Kidney (tissue), 14 donors: ENCODE data around the gene TMEM54. TPM values are rescaled to one million over a fixed set of nuclear protein-coding genes. Genes with fewer than 3 reads are reported as not detected.

Experiments
- DNase-seq, 5 donors: peaks; one replicate each; pipeline ENCODE4 v3.0.0-alpha.2; 2013 to 2020
- FAIRE-seq: peaks from 2 replicates; lab custom pipeline; 2012; peaks lifted over from hg19 to GRCh38; lab: Jason Lieb, UNC
- H3K27ac ChIP-seq, 2 donors: one replicate each; pipeline ENCODE4 v1.7.0; 2013; ENCODE audit warnings: low read depth in 2 of 2, low read length in 2 of 2, inconsistent platforms in 1 of 2
- H3K27me3 ChIP-seq: one replicate; pipeline ENCODE4 v1.7.1; 2013; ENCODE audit warnings: low read length, inconsistent platforms; ENCODE audit not compliant: control insufficient read depth, insufficient read depth
- H3K36me3 ChIP-seq, 3 donors: one replicate each; pipeline versions ENCODE4 v1.7.0 to v1.7.1; 2013; ENCODE audit warnings: low read length in 3 of 3, control low read depth in 1 of 3, inconsistent platforms in 1 of 3; ENCODE audit not compliant: insufficient read depth in 3 of 3, control insufficient read depth in 2 of 3
- H3K4me1 ChIP-seq, 3 donors: one replicate each; pipeline versions ENCODE4 v1.7.0 to v1.7.1; 2013; ENCODE audit warnings: low read length in 3 of 3, inconsistent platforms in 1 of 3, low read depth in 1 of 3; ENCODE audit not compliant: control insufficient read depth in 2 of 3, insufficient read depth in 2 of 3
- H3K4me3 ChIP-seq, 3 donors: one replicate each; pipeline versions ENCODE4 v1.7.0 to v1.8.1; 2013; ENCODE audit warnings: low read length in 3 of 3, control low read depth in 1 of 3, inconsistent platforms in 1 of 3
- H3K9ac ChIP-seq, 3 donors: one replicate each; pipeline versions ENCODE4 v1.7.0 to v1.7.1; 2013; ENCODE audit warnings: low read length in 3 of 3, control low read depth in 1 of 3, inconsistent platforms in 1 of 3
- H3K9me3 ChIP-seq, 3 donors: one replicate each; pipeline versions ENCODE4 v1.7.0 to v1.7.1; 2013; ENCODE audit warnings: low read length in 3 of 3, control low read depth in 1 of 3, inconsistent platforms in 1 of 3; ENCODE audit not compliant: control insufficient read depth in 2 of 3, insufficient read depth in 1 of 3
- CTCF ChIP-seq: IDR thresholded peaks from 3 replicates; pipeline ENCODE4 v1.5.1; 2012; ENCODE audit warnings: mild to moderate bottlenecking, moderate library complexity, borderline replicate concordance; ENCODE audit not compliant: insufficient read depth; ENCODE audit errors: extremely low read depth
- intact Hi-C: fragments of 100-400 bp; cut with DNase I; formaldehyde crosslinking; loops from one replicate; pipeline ENCODE4 v1.11.1; 2022
- polyA plus RNA-seq: library from polyadenylated mRNA; stranded (reverse); fragments of 350-450 nt; fragmentation: Illumina TruSeq; extraction: RNeasy Lipid Tissue Mini Kit (QIAGEN cat#74804); gene quantifications from one replicate; pipeline ENCODE4 v1.2.3, GENCODE V29; 2014; ENCODE audit warnings: low read depth, low replicate concordance; ENCODE audit not compliant: insufficient read depth
- total RNA-seq: library from RNA; stranded (reverse); fragmentation: NEBNext Ultra II Directional; extraction: Animal tissue kit (Norgen Biotek cat#: 25700); gene quantifications from one replicate; pipeline ENCODE4 v1.2.1, GENCODE V29; 2021
- donor health status: control.
- donor health status: control.
- donor health status: control.
- donor health status: control.
- donor health status: control.
- donor health status: DM: yes; HTN: yes; CAD: no.
- donor health status: Normal renal cell carcinoma (clear cell type).

Gene TMEM54
- total and polyA plus RNA-seq, 2 donors from 2014 or later, result 45.9 to 55.2 TPM

DNA sequence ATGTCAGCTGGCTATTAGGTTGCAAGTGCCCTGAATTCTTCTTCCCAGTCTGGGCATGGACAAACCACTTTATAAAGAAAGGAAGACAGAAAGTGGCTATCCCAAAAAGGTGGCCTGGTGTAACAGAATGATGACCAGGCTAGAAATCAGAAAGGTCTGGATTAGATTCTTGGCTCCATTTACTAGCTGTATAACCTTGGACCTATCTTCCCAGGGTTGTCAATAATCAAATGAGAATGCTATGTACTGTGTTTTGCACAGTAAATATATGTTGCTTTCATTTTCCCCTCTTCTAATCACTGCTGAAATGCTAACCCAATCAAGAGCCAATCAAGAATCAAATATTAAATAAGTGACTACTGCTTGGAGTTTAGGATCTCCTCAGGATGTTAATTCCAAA is 43.0 kb upstream of the TMEM54 start:
- Histone ChIP-seq H3K4me3 (no peak overlapping the region), H3K4me1 (peaks cover 0 to 13% (median 5%) of the 10 kb centered on the region in 3 donors), H3K27me3 (no peaks in the 10 kb centered on the region), H3K27ac (peak overlapping the region in 1 of 2 donors; percentile 16), H3K9ac (no peak overlapping the region), H3K9me3 (no peaks in the 10 kb centered on the region), H3K36me3 (peaks cover 8 to 59% (median 32%) of the 10 kb centered on the region in 3 donors)
- FAIRE-seq, result no peak
- intact Hi-C loops, result no loop called here
- TF ChIP-seq CTCF, result no peak
- no peak for DNase-seq

DNA sequence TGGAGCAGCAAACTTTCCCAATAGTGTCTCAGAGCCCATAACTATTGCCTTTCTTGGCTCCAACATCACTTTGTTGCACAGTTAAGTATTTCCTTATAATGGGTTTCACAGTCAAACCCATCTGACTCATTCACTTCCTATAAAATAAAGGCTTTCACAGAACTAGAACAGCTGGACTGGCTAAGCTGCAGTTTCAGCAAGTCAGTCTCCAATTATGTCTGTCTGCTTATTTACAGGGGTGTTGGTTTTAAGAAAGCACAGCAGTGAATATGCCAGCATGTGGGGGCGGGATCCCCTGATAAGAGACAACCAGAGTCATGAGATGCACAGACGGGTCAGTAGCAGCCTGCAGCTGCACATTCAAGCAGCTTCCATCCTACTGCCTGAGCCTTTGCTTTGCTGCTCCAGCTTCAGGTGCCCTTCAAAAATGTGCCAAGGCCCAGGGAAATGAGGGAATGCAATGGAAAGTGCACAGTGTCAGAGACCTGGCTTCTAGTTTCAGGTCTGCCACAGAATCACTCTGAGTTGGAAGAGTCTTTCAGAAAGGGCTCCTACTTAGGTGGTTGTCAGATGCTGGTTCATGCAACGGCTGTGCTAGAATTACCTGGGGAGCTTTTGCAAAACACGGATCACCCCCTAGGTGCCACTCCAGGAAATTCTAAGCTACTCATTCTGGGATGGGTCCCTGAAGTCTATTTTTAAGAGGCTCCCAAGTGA is 38.6 kb upstream of the TMEM54 start:
- Histone ChIP-seq H3K27ac (no peak overlapping the region), H3K9ac (no peak overlapping the region), H3K27me3 (no peaks in the 10 kb centered on the region), H3K4me3 (no peak overlapping the region), H3K9me3 (no peaks in the 10 kb centered on the region), H3K4me1 (peaks cover 0 to 10% (median 5%) of the 10 kb centered on the region in 3 donors), H3K36me3 (peaks cover 10 to 55% (median 24%) of the 10 kb centered on the region in 3 donors)
- no peak for DNase-seq
- no peak for TF ChIP-seq CTCF
- intact Hi-C loops, result no loop called here
- no peak for FAIRE-seq

- Histone ChIP-seq H3K4me1 (peaks cover 0 to 19% (median 7%) of the 10 kb centered on the region in 3 donors), H3K27me3 (no peaks in the 10 kb centered on the region), H3K9me3 (no peaks in the 10 kb centered on the region), H3K4me3 (no peak overlapping the region), H3K27ac (peak overlapping the region in 1 of 2 donors; percentile 59), H3K36me3 (peaks cover 7 to 34% (median 18%) of the 10 kb centered on the region in 3 donors), H3K9ac (no peak overlapping the region)
- no peak for TF ChIP-seq CTCF
- intact Hi-C loops, result no loop called here
- FAIRE-seq (no peak), DNase-seq (no peak)
These were observed 35.9 kb upstream of the TMEM54 start for GRCh38 chr1:32937061-32937460.

DNA sequence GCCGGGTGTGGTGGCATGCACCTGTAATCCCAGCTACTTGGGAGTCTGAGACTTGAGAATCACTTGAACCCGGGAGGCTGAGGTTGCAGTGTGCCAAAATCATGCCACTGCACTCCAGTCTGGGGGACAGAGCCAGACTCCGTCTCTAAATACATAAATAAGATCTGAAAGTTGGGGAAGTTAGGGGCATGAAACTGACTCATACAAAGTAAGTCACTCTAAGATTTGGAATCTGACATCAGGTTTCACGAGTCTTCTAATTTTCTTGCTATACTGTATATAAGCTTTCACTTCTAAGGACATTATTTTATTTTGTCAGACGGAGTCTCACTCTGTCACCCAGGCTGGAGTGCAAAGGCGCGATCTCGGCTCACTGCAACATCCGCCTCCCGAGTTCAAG is 33.3 kb upstream of the TMEM54 start:
- intact Hi-C loops, result no loop called here
- Histone ChIP-seq H3K36me3 (peaks cover 5 to 19% (median 9%) of the 10 kb centered on the region in 3 donors), H3K27ac (peak overlapping the region; percentile 37 to 71), H3K27me3 (no peaks in the 10 kb centered on the region), H3K9me3 (no peaks in the 10 kb centered on the region), H3K4me1 (peaks cover 0 to 16% (median 7%) of the 10 kb centered on the region in 3 donors), H3K4me3 (no peak overlapping the region), H3K9ac (no peak overlapping the region)
- DNase-seq (no peak), FAIRE-seq (no peak)
- no peak for TF ChIP-seq CTCF
